Loucy (cell line): ENCODE data around the gene NFKBIZ.

Experiments used
- CTCF ChIP-seq: fragments of 200-600 bp; sonication (generic); conservative IDR thresholded peaks from 2 replicates; pipeline ENCODE4 v1.5.1; 2014; ENCODE audit warnings: mild to moderate bottlenecking, antibody characterized with exemption, low read length
- EZH2phosphoT487 ChIP-seq: fragments of 200-600 bp; IDR thresholded peaks from 2 replicates; pipeline ENCODE4 v1.6.1; 2018; ENCODE audit warnings: antibody characterized with exemption, mild to moderate bottlenecking, moderate library complexity, borderline replicate concordance

DNA sequence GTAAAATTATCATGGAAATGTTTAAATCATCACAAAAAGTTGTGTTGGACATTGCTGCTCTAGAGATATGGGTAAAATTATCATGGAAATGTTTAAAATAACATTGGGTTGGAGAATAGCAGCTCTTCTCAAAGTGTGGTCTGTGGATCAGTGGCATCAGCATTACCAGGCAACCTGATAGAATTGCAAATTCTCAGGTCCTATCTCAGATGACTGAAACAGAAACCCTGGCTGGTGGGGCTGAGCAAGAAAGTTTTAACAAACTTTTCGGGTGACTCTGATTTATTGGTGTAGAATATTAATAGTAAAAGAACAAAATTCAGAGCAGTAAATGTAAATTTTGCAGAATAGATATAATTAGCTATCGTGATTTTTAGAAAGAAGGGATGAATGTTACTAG lies 41.4 kb upstream of the NFKBIZ start:
- TF ChIP-seq EZH2phosphoT487 (no peak), CTCF (no peak)
